Duodenal mucosa (tissue), 2 donors: Measurements from ENCODE around the gene TLCD3A.

Experiments
- H3K27ac ChIP-seq: one replicate; pipeline ENCODE4 v1.7.0; 2013; ENCODE audit warnings: low read depth, low read length
- H3K27me3 ChIP-seq, 2 donors: one replicate each; pipeline ENCODE4 v1.7.0; 2013; ENCODE audit warnings: low read length in 2 of 2, control low read depth in 1 of 2; ENCODE audit not compliant: insufficient read depth in 2 of 2, control insufficient read depth in 1 of 2
- H3K36me3 ChIP-seq, 2 donors: one replicate each; pipeline ENCODE4 v1.7.0; 2013; ENCODE audit warnings: low read length in 2 of 2, control low read depth in 1 of 2; ENCODE audit not compliant: insufficient read depth in 2 of 2, control insufficient read depth in 1 of 2
- H3K4me1 ChIP-seq, 2 donors: one replicate each; pipeline ENCODE4 v1.7.0; 2013; ENCODE audit warnings: low read length in 2 of 2, control low read depth in 1 of 2; ENCODE audit not compliant: insufficient read depth in 2 of 2, control insufficient read depth in 1 of 2
- H3K4me3 ChIP-seq, 2 donors: one replicate each; pipeline ENCODE4 v1.7.0; 2013; ENCODE audit warnings: low read length in 2 of 2, low read depth in 1 of 2
- H3K9ac ChIP-seq, 2 donors: one replicate each; pipeline ENCODE4 v1.7.0; 2013; ENCODE audit warnings: low read length in 2 of 2, low read depth in 1 of 2
- H3K9me3 ChIP-seq, 2 donors: one replicate each; pipeline ENCODE4 v1.7.0; 2013; ENCODE audit warnings: low read length in 2 of 2, control low read depth in 1 of 2; ENCODE audit not compliant: control insufficient read depth in 1 of 2

The TLCD3A gene

DNA sequence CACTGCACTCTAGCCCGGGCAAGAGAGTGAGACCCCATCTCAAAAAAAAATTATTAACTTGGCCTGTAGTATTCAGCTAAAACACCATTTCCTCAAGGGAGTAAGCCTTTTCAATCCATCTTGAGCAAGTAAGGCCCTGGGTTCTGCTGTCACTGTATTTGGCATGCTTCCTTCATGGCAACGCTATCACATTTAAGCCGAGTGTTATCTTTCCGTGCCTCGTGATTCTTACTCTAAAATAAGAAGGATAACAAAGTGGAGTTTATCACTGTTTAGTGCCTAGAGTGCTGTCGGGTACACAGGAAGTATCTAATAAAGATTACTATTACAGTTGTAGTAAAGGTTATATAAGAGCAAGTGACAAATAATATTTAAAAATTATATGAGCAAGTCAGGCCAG is 26.5 kb upstream of the TLCD3A start:
- Histone ChIP-seq H3K4me3 (no peak overlapping the region), H3K27me3 (no peaks in the 10 kb centered on the region), H3K27ac (no peak overlapping the region), H3K9me3 (no peaks in the 10 kb centered on the region), H3K4me1 (no peaks in the 10 kb centered on the region), H3K36me3 (peaks cover 13 to 41% of the 10 kb centered on the region in 2 donors), H3K9ac (no peak overlapping the region)

DNA sequence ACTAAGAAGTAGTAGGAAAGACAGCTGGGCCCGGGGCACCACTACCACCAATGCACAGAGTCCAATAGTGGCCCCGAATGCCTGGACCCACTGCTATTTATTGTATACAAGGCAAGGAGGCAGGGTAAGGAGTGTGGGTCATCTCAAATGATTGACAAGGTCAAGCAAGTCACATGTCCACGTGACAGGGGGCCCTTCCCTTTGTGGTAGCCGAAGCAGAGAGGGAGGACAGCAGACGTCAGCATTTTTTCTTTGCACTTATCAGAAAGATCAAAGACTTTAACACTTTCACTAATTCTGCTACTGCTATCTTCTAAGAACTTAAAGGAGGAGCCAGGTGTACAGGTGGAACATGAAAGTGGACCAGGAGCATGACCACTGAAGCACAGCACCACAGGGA is 24.3 kb upstream of the TLCD3A start:
- peaks cover 0 to under 1% of the 10 kb centered on the region in 2 donors for H3K4me1 ChIP-seq
- H3K27ac ChIP-seq = no peak overlapping the region
- no peaks in the 10 kb centered on the region for H3K27me3 ChIP-seq
- no peak overlapping the region for H3K9ac ChIP-seq
- H3K9me3 ChIP-seq = no peaks in the 10 kb centered on the region
- H3K4me3 ChIP-seq = no peak overlapping the region
- peaks cover 13 to 41% of the 10 kb centered on the region in 2 donors for H3K36me3 ChIP-seq

DNA sequence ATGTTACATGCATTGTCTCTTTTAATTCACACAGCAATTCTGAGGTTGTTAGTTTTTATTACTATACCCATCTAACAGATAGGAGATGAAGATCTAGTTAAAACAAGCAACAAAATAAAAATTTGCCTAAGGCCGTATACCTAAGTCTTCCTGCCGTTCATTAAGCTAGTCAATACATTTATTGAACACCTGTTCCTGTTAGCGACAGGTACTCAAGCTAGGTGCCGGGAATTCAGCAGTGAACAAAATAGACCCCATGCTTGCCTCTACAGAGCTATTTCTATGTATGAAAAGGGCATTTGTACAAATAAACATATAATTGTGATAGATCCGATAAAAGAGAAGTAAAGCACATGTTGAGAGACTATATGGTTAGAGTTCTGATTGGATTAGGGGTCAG is 14.3 kb upstream of the TLCD3A start:
- no peaks in the 10 kb centered on the region for H3K9me3 ChIP-seq
- no peak overlapping the region for H3K9ac ChIP-seq
- H3K4me3 ChIP-seq = no peak overlapping the region
- H3K36me3 ChIP-seq = no peaks in the 10 kb centered on the region
- peaks cover 0 to 6% of the 10 kb centered on the region in 2 donors for H3K4me1 ChIP-seq
- no peaks in the 10 kb centered on the region for H3K27me3 ChIP-seq
- H3K27ac ChIP-seq = no peak overlapping the region

DNA sequence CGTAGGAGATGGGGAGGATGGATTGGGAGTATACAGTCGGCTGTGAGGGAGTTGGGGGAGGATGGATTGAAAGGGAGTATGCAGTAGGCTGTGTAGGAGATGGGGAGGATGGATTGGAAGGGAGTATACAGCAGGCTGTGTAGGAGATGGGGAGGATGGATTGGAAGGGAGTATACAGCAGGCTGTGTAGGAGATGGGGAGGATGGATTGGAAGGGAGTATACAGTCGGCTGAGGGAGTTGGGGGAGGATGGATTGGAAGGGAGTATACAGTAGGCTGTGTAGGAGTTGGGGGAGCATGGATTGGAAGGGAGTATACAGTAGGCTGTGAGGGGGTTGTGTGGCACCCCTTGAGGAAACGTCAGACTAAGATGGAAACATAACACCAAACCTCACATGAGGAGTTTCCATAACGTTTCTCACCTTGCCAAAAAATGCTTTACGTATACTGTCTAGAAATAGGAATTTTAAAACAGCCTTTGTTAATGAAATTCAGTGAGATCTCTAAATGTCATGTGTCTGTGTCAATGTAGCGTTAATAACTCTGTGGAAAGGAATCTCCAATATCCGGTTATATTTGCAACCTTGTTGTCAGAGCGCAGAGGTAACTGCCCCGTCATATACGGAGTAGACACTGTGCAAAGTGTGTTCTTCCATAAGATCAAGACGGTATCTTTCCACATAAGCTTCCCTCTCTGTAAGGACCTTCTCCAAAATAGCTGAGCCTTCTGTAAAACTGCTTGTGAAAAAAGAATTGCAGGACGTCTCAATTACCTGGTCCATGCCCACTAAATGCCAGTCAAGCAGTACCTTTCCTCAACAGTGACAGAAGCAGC is 11.5 kb upstream of the TLCD3A start:
- Histone ChIP-seq H3K27ac (no peak overlapping the region), H3K27me3 (no peaks in the 10 kb centered on the region), H3K9ac (no peak overlapping the region), H3K9me3 (no peaks in the 10 kb centered on the region), H3K4me3 (no peak overlapping the region), H3K36me3 (no peaks in the 10 kb centered on the region), H3K4me1 (peaks cover 0 to under 1% of the 10 kb centered on the region in 2 donors)

DNA sequence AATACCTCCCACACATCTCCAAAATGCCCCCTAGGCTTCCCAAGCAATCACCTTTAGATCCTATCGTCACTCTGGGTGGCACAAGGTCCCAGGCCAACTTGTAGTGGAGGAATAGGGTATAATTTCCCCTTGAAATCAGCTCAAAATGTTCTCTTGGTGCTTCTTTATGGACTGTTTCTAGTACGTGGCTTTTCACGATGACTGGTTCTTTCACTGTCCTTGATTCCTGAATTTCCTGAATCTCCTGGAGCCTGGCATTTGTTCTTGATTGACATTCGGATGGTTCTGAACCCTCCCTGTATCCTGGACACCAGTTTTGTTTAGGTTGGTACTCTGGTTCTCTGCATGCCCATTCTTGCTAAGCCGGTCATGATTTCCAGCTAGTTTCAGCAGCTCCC is 10.9 kb upstream of the TLCD3A start:
- H3K4me1 ChIP-seq = peaks cover 2 to 5% of the 10 kb centered on the region in 2 donors
- H3K9ac ChIP-seq = no peak overlapping the region
- no peak overlapping the region for H3K27ac ChIP-seq
- H3K27me3 ChIP-seq = no peaks in the 10 kb centered on the region
- H3K4me3 ChIP-seq = no peak overlapping the region
- H3K9me3 ChIP-seq = no peaks in the 10 kb centered on the region
- H3K36me3 ChIP-seq = no peaks in the 10 kb centered on the region

DNA sequence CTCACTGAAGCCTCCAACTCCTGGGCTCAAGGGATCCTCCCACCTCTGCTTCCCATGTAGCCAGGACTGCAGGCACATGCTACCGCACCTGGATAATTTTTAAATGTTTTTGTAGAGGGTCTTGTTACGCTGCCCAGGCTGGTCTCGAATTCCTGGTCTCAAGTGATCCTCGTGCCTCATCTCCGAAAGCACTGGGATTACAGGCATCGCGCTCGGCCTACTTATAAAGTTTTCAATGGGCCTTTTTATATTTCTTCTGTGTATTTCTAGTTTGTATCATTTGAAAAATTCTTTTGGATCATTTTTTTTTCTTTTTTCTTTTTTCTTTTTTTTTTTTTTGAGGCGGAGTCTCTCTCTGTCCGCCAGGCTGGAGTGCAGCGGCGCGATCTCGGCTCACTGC is 7.3 kb upstream of the TLCD3A start:
- H3K9me3 ChIP-seq = no peaks in the 10 kb centered on the region
- H3K36me3 ChIP-seq = no peaks in the 10 kb centered on the region
- peaks cover 5 to 10% of the 10 kb centered on the region in 2 donors for H3K4me1 ChIP-seq
- no peaks in the 10 kb centered on the region for H3K27me3 ChIP-seq
- H3K4me3 ChIP-seq = no peak overlapping the region
- H3K27ac ChIP-seq = no peak overlapping the region
- H3K9ac ChIP-seq = no peak overlapping the region

DNA sequence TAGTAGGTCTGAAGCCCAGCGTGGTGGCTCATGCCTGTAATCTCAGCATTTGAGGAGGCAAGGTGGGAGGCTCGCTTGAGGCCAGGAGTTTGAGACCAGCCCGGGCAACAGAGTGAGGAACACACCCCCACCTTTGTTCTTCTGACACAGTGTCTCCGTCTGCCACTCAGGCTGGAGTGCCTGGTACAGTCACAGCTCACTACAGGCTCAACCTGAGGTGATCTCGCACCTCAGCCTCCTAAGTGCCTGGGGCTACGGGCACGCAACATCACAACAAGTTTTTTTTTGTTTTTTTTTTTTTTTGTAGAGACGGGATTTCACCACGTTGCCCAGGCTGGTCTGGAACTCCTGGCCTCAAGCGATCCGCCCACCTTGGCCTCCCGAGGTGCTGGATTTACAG is 6.7 kb upstream of the TLCD3A start:
- Histone ChIP-seq H3K9ac (peak overlapping the region in 1 of 2 donors; percentile 56), H3K4me3 (no peak overlapping the region), H3K9me3 (no peaks in the 10 kb centered on the region), H3K4me1 (peaks cover 5 to 10% of the 10 kb centered on the region in 2 donors), H3K36me3 (no peaks in the 10 kb centered on the region), H3K27me3 (no peaks in the 10 kb centered on the region), H3K27ac (no peak overlapping the region)

DNA sequence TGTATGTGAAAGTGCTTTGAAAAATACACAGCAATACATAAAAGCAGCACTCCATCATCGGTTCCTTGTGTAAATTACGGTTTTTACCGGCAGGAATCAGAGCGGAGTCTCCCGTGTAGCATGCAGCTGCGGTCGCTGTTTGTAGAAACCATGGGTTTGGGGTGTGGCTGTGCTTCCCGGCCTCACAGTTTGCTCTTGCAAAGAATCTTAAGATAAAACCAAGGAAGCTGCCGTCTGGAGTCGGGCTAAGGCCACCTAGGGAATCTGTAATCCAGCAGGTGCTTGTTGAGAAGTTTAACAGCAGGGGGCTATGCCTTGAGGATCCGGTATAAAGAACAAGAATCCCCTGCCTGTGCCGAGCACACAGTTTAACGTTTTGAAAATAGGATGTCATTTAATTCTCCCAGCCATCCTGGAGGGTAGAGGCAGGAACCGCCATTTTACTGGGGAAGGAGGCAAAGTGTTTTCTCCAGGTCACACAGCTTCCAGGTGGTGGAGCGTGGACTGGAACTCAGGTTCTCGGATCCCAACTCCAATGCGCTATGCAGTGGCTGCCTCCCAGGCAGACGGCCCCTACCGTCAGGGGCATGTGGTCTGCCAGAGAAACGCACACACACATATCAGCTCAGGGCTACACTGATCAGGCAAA is 6.0 kb upstream of the TLCD3A start:
- Histone ChIP-seq H3K9me3 (no peaks in the 10 kb centered on the region), H3K27ac (no peak overlapping the region), H3K9ac (peak overlapping the region; percentile 9 to 56), H3K27me3 (no peaks in the 10 kb centered on the region), H3K4me3 (peak overlapping the region; percentile 8 to 29), H3K36me3 (no peaks in the 10 kb centered on the region), H3K4me1 (peaks cover 10% of the 10 kb centered on the region in 2 donors)

DNA sequence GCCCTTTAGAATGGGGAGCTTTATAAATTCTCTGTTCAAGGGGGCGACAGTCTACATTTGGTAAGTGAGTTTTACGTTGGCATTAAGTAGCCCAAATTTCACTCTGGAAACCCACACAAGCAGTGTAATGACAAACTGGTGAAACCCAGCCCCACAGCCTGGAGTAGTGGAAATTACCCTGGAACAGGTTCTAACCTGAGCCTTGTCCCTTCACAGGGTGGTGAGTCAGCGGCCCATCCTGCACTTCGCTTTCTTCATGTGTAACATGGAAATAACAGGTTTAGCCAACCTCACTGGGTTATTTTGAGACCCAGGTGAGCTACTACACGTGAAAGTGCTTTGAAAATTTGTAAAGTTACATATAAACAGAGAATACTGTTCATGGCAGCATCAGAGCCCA is 3.5 kb upstream of the TLCD3A start:
- Histone ChIP-seq H3K27ac (no peak overlapping the region), H3K9ac (no peak overlapping the region), H3K4me1 (peaks cover 17 to 20% of the 10 kb centered on the region in 2 donors), H3K27me3 (no peaks in the 10 kb centered on the region), H3K4me3 (no peak overlapping the region), H3K9me3 (no peaks in the 10 kb centered on the region), H3K36me3 (no peaks in the 10 kb centered on the region)

DNA sequence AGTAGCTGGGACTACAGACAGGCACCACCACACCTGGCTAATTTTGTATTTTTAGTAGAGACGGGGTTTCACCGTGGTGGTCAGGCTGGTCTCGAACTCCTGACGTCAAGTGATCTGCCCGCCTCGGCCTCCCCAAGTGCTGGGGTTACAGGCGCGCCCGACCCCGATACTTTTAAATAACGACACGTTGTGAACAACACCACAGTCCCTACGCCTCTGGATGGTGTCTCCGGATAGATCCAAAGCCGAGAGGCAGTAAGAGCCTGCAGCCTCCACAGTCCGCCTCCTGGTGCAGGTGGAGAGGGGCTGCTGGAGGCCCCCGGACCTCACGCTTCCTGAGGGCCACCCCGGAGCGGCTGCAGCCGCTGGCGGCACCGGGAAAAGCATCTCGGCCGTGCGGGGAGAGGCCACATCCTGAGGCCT is 741 bp upstream of the TLCD3A start:
- no peaks in the 10 kb centered on the region for H3K9me3 ChIP-seq
- no peaks in the 10 kb centered on the region for H3K27me3 ChIP-seq
- H3K27ac ChIP-seq = peak overlapping the region; percentile 45
- peak overlapping the region; percentile 67 to 83 for H3K4me3 ChIP-seq
- peaks cover 0 to 5% of the 10 kb centered on the region in 2 donors for H3K36me3 ChIP-seq
- H3K4me1 ChIP-seq = peaks cover 11 to 19% of the 10 kb centered on the region in 2 donors
- H3K9ac ChIP-seq = peak overlapping the region; percentile 66 to 69
